PC-3 (cell line): ENCODE measurements around the gene LCAT. TPM values are rescaled to one million over a fixed set of nuclear protein-coding genes. Genes with fewer than 3 reads are reported as not detected.

Source experiments
- ATAC-seq: fragments of 200-7000 bp; cut with Tn5 transposase; 2 replicates; pipeline ENCODE4 v1.9.1; 2020; ENCODE audit warnings: mild to moderate bottlenecking, moderate library complexity
- BruUV-seq: library from RNA; stranded (reverse); fragments of 400-500 nt; replicated peaks from 2 replicates; lab custom pipeline; 2021; lab: Mats Ljungman, UMichigan
- CTCF ChIA-PET: fragments of 300-600 bp; sonication (Branson Sonifier 250); formaldehyde crosslinking; loops from one replicate; lab custom pipeline; 2022; ENCODE audit warnings: antibody characterized with exemption; lab: Charles Lee
- POLR2A ChIA-PET: fragments of 300-600 bp; sonication (Branson Sonifier 250); formaldehyde crosslinking; loops from one replicate; lab custom pipeline; 2022; ENCODE audit warnings: antibody characterized with exemption; ENCODE audit not compliant: unreplicated experiment; lab: Charles Lee
- DNase-seq: peaks from one replicate; pipeline ENCODE4 v3.0.0-alpha.2; 2015
- H2AFZ ChIP-seq: fragments of 300-600 bp; sonication (generic); 2 replicates; pipeline ENCODE4 v1.6.0; 2016; ENCODE audit warnings: antibody characterized with exemption, low read length
- H3F3A ChIP-seq: fragments of 300-600 bp; sonication (generic); one replicate; pipeline ENCODE4 v1.6.0; 2017; ENCODE audit warnings: antibody characterized with exemption, low read length, control low read depth, mild to moderate bottlenecking; ENCODE audit not compliant: unreplicated experiment
- H3K27ac ChIP-seq: fragments of 300-600 bp; sonication (generic); 2 replicates; pipeline ENCODE4 v1.5.1; 2016; ENCODE audit warnings: mild to moderate bottlenecking, low read length
- H3K27me3 ChIP-seq: fragments of 300-600 bp; sonication (generic); 2 replicates; pipeline ENCODE4 v1.6.1; 2016; ENCODE audit warnings: low read length, mixed read lengths
- H3K36me3 ChIP-seq: fragments of 300-600 bp; sonication (generic); 2 replicates; pipeline ENCODE4 v1.6.1; 2016; ENCODE audit warnings: low read depth, mixed run types, low read length, mixed read lengths
- H3K4me1 ChIP-seq: fragments of 300-600 bp; sonication (generic); 2 replicates; pipeline ENCODE4 v1.5.1; 2016; ENCODE audit warnings: low read length; ENCODE audit not compliant: insufficient read depth
- H3K4me2 ChIP-seq: fragments of 300-600 bp; sonication (generic); 2 replicates; pipeline ENCODE4 v1.6.0; 2016; ENCODE audit warnings: low read length
- H3K4me3 ChIP-seq: fragments of 300-600 bp; sonication (generic); 2 replicates; pipeline ENCODE4 v1.5.1; 2016; ENCODE audit warnings: mild to moderate bottlenecking, low read length, mixed read lengths
- H3K79me2 ChIP-seq: fragments of 300-600 bp; sonication (generic); 2 replicates; pipeline ENCODE4 v1.6.1; 2017; ENCODE audit warnings: low read length, mixed read lengths
- H3K9ac ChIP-seq: fragments of 300-600 bp; sonication (generic); 2 replicates; pipeline ENCODE4 v1.6.0; 2016; ENCODE audit warnings: mild to moderate bottlenecking, low read length
- H3K9me2 ChIP-seq: fragments of 300-600 bp; sonication (generic); replicated peaks from 2 replicates; pipeline ENCODE4 v1.6.1; 2016; ENCODE audit warnings: mixed run types, low read length, mixed read lengths
- H3K9me3 ChIP-seq: fragments of 300-600 bp; sonication (generic); 2 replicates; pipeline ENCODE4 v1.6.1; 2016; ENCODE audit warnings: low read length, mixed read lengths
- H4K20me1 ChIP-seq: fragments of 300-600 bp; sonication (generic); 2 replicates; pipeline ENCODE4 v1.6.1; 2016; ENCODE audit warnings: low read length, mixed read lengths
- EZH2 ChIP-seq: fragments of 300-600 bp; sonication (generic); IDR thresholded peaks from one replicate; pipeline ENCODE4 v1.6.1; 2017; ENCODE audit warnings: antibody characterized with exemption, mild to moderate bottlenecking, low read length; ENCODE audit not compliant: unreplicated experiment
- EZH2phosphoT487 ChIP-seq: fragments of 300-600 bp; sonication (generic); IDR thresholded peaks from 2 replicates; pipeline ENCODE4 v1.6.1; 2018; ENCODE audit warnings: mild to moderate bottlenecking, antibody characterized with exemption, low read length, borderline replicate concordance
- intact Hi-C: fragments of 100-400 bp; cut with micrococcal nuclease; formaldehyde crosslinking; loops from 2 replicates; pipeline ENCODE4 v1.9.0; 2023
- total RNA-seq: library from RNA; depleted of rRNA; stranded (reverse); fragments of >200 nt; gene quantifications from 2 replicates; pipeline ENCODE4 v1.2.3, GENCODE V29; 2014
- TF ChIP-seq, protein P1 (sequence below): fragments of 300-600 bp; sonication (generic); conservative IDR thresholded peaks from 2 replicates; pipeline ENCODE4 v1.5.1; 2017; ENCODE audit warnings: antibody characterized with exemption, low read depth, mild to moderate bottlenecking, low read length

LCAT gene
- total RNA-seq, 1 experiment from 2014 or later = 3.2 TPM

DNA sequence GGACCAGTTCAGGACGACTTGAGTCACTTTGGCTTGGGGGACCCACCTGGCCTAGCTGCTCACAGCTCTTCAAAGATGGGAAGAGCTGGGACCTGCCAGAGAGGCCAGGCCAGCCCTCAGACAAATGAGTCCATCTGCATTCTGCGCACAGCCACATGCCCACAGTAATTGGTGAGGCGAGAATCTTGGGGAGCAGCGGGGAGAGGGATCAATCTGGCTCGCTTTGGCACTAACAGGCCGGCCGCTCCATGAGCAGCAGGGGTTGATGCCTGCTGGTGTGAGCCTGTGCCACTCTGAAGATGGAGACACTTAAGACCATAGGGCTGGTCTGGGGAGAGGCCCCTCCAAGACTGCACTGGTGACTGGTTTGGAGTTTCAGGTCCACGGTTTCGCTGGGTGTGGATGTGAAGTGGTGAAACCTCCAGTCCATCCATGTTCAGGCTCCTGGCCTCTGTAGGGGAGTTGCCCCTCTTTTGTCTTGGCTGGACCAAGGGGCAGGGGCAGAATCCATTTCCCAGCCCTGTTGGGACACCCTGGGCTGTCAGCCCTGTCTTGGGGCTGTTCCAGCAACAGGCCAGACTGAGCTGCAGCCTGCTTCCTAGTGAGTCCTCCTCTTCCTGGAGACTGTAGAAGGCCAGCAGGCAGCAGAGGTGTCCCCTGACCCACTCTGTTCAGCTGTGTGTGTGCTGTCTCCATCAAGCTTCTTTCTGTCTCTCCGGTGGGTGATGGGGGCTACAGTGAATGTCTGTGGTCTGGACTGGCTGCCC, 19.6 kb downstream of the LCAT start:
- DNase-seq (no peak), ATAC-seq (no peak)
- H3K79me2 ChIP-seq = 0 out of 2 replicates have a peak, but pooled peaks cover 3% of the 10 kb centered on the region
- no peaks in the 10 kb centered on the region for H3K9me3 ChIP-seq
- no peaks in the 10 kb centered on the region for H3F3A ChIP-seq
- H3K36me3 ChIP-seq = no peaks in the 10 kb centered on the region
- no peak overlapping the region for H3K9ac ChIP-seq
- no TSS peak for BruUV-seq
- H3K4me3 ChIP-seq = no peak overlapping the region
- no peak overlapping the region for H2AFZ ChIP-seq
- peaks cover 18% of the 10 kb centered on the region for H3K4me1 ChIP-seq
- ChIA-PET POLR2A (no interaction called here), CTCF (interaction anchor here (1.2 kb wide), 1 partner anchor 40 kb away, joined by 4 read pairs; the partner anchor contains the start of gene NRN1L)
- H3K27ac ChIP-seq = no peak overlapping the region
- no peak for TF ChIP-seq EZH2
- TF ChIP-seq EZH2phosphoT487 = no peak
- TF ChIP-seq, protein P1, sequence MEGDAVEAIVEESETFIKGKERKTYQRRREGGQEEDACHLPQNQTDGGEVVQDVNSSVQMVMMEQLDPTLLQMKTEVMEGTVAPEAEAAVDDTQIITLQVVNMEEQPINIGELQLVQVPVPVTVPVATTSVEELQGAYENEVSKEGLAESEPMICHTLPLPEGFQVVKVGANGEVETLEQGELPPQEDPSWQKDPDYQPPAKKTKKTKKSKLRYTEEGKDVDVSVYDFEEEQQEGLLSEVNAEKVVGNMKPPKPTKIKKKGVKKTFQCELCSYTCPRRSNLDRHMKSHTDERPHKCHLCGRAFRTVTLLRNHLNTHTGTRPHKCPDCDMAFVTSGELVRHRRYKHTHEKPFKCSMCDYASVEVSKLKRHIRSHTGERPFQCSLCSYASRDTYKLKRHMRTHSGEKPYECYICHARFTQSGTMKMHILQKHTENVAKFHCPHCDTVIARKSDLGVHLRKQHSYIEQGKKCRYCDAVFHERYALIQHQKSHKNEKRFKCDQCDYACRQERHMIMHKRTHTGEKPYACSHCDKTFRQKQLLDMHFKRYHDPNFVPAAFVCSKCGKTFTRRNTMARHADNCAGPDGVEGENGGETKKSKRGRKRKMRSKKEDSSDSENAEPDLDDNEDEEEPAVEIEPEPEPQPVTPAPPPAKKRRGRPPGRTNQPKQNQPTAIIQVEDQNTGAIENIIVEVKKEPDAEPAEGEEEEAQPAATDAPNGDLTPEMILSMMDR = no peak
- H3K27me3 ChIP-seq = no peaks in the 10 kb centered on the region
- no peak overlapping the region for H3K4me2 ChIP-seq
- H3K9me2 ChIP-seq = no peaks in the 10 kb centered on the region
- no peaks in the 10 kb centered on the region for H4K20me1 ChIP-seq
- intact Hi-C loops = no loop called here

DNA sequence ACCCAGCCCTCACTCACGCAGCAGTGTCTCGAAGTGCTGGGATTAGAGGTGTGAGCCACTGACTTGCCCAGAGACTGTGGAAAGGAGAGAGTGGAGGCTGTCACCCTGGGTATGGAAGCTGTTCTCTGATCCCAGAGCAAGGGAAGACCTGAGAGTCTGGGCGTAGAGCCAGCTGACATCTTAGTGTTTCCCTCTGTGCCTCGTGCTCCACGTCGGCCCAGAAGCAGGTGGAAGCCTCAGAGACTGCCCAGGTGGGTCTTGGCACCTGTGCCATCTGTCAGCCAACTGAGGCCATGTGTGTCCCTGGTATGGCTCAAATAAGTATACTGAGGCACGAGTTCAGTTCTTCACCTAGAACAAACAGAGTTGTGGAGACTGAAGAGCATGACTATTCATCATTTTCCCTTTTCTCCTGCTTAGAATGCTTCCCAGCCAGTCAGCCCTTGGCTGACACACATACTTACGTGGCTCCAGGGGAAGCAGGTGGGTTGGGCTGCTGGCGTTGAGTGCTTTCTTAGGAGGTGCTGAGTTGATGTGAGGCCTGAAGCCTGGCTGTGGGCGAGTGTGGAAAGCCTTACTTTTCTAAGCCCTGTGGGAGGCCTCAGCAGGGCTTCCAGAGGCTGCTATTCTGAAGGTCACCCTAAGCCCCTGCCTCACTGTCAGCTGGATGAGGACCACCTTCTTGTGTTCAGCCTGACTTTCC, 20.4 kb downstream of the LCAT start:
- TF ChIP-seq EZH2 = no peak
- H3K4me1 ChIP-seq = peaks cover 18% of the 10 kb centered on the region
- no peaks in the 10 kb centered on the region for H3K9me2 ChIP-seq
- H3K27ac ChIP-seq = no peak overlapping the region
- H3K9me3 ChIP-seq = no peaks in the 10 kb centered on the region
- ChIA-PET POLR2A (no interaction called here), CTCF (no interaction called here)
- ATAC-seq (no peak), DNase-seq (no peak)
- H3K79me2 ChIP-seq = 0 out of 2 replicates have a peak, but pooled peaks cover 4% of the 10 kb centered on the region
- no peak overlapping the region for H3K4me3 ChIP-seq
- no peaks in the 10 kb centered on the region for H4K20me1 ChIP-seq
- no peak overlapping the region for H2AFZ ChIP-seq
- intact Hi-C loops = no loop called here
- no peaks in the 10 kb centered on the region; the same call in 1 of the 2 replicates for H3K36me3 ChIP-seq
- H3K4me2 ChIP-seq = no peak overlapping the region
- no peaks in the 10 kb centered on the region for H3K27me3 ChIP-seq
- BruUV-seq = no TSS peak
- H3F3A ChIP-seq = no peaks in the 10 kb centered on the region
- H3K9ac ChIP-seq = no peak overlapping the region

DNA sequence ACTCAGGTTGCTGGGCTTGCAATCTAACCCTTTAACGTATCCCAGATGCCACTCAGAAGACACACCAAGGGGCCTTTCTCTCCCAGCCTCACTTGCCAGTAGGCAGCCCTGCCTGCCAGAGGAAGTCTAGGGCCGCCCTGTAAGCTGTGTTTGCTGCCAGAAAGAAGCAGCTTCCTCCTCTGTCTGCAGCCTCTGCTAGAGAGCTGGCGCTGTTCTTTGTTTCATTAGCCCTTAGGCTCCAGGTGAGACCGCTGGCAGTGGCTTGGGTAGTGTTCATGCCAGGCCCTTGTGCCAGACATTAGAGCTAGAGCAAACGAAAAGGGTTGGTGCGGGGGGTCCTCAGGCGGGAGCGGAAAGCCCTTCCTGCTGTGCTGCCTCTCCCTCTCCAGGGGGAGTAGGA, 21.2 kb downstream of the LCAT start:
- Histone ChIP-seq H3K9me2 (no peaks in the 10 kb centered on the region), H3K9ac (no peak overlapping the region), H3K36me3 (no peaks in the 10 kb centered on the region; the same call in 1 of the 2 replicates), H4K20me1 (no peaks in the 10 kb centered on the region), H3K27me3 (no peaks in the 10 kb centered on the region), H3F3A (no peaks in the 10 kb centered on the region), H3K4me1 (peaks cover 24% of the 10 kb centered on the region), H3K79me2 (0 out of 2 replicates have a peak, but pooled peaks cover 4% of the 10 kb centered on the region), H3K27ac (no peak overlapping the region), H3K4me3 (no peak overlapping the region), H3K4me2 (no peak overlapping the region), H3K9me3 (no peaks in the 10 kb centered on the region), H2AFZ (no peak overlapping the region)
- POLR2A ChIA-PET = no interaction called here
- intact Hi-C loops = no loop called here
- no TSS peak for BruUV-seq
- TF ChIP-seq, protein P1 = no peak
- TF ChIP-seq EZH2 (no peak), EZH2phosphoT487 (no peak)
- CTCF ChIA-PET = no interaction called here
- ATAC-seq = no peak
- DNase-seq = no peak
